ENCODE results near the gene RBMX2. TPM values are rescaled to one million over a fixed set of nuclear protein-coding genes. Genes with fewer than 3 reads are reported as not detected.

RBMX2 gene
- total and polyA plus RNA-seq, 2 of the 4 experiments (the other 2 are of a cell fraction), result 8.8 to 11.4 TPM

DNA sequence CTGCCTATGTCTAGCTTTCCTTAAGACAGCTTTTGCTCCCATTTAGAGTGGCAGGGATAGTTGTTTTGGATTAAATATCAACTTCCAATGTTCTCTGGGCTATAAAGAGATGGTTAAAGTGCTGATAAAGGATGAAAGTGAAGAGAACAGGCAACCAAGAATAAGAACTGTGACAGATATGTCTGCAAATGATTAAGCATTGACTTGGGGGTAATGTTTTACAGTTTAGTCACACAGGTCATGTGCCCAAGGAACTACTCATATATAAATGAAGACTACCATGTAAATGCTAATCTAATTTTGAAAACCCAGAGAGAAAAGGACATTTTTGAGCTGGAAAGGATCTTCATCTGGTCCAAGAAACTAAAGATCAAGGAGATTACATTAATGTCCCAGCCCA, 42.1 kb downstream of the RBMX2 start:
- Histone ChIP-seq H2BK120ac (ENCODE audit: low read depth, low read length) (no peak overlapping the region), H2AFZ (replicated peaks; ENCODE audit: low read length, poor library complexity) (no peak overlapping the region), H3K79me1 (ENCODE audit: low read depth in 1 of 2, low read length in 2 of 2) (no peaks in the 10 kb centered on the region), H3K14ac (replicated peaks; ENCODE audit: low read depth, low read length) (no peak overlapping the region), H3K23ac (ENCODE audit: low read depth, low read length) (no peak overlapping the region), H3K4me1 (ENCODE audit: control insufficient read depth, insufficient read depth, low read length) (no peaks in the 10 kb centered on the region), H3K18ac (ENCODE audit: low read depth, low read length) (no peak overlapping the region), H3K4me3 (ENCODE audit: insufficient read depth, low read depth, low read length) (no peak overlapping the region), H2AK5ac (ENCODE audit: low read depth, low read length) (no peak overlapping the region), H3K9me1 (ENCODE audit: insufficient read depth, low read length) (no peaks in the 10 kb centered on the region), H4K20me1 (ENCODE audit: insufficient read depth, low read length) (no peaks in the 10 kb centered on the region), H3K36me3 (ENCODE audit: control insufficient read depth, insufficient read depth, low read length) (no peaks in the 10 kb centered on the region), H4K8ac (ENCODE audit: low read depth in 2 of 2, low read length in 2 of 2) (no peak overlapping the region), H2AK9ac (replicated peaks; ENCODE audit: low read depth, low read length, poor library complexity) (no peak overlapping the region), H3K4ac (ENCODE audit: low read depth, low read length) (no peak overlapping the region), H2BK5ac (ENCODE audit: low read depth, low read length, poor library complexity, severe bottlenecking) (no peak overlapping the region), H3K27ac (ENCODE audit: insufficient read depth, low read length) (no peak overlapping the region), H3K4me2 (ENCODE audit: low read depth, low read length) (no peak overlapping the region), H2BK20ac (ENCODE audit: low read depth, low read length) (no peak overlapping the region), H4K5ac (ENCODE audit: low read depth, low read length) (no peak overlapping the region), H3K9ac (ENCODE audit: low read depth, low read length) (no peak overlapping the region), H3K56ac (ENCODE audit: extremely low read depth, insufficient read depth, low read length) (no peak overlapping the region), H3K27me3 (ENCODE audit: control insufficient read depth, insufficient read depth, low read length) (no peaks in the 10 kb centered on the region), H2BK15ac (ENCODE audit: low read depth, low read length) (no peak overlapping the region), H3K9me3 (ENCODE audit: control insufficient read depth, insufficient read depth, low read length) (no peaks in the 10 kb centered on the region), H4K91ac (ENCODE audit: insufficient read depth, low read depth, low read length) (no peak overlapping the region)
- ChIA-PET CTCF (interaction anchor here (0.8 kb wide), 1 partner anchor 22 kb away, joined by 3 read pairs; no protein-coding TSS in a partner anchor), POLR2A (ENCODE audit: unreplicated experiment) (no interaction called here)
- dilution Hi-C loops (cut with HindIII; ENCODE audit: low sequenced_read_pairs, unreplicated experiment), result no loop called here
- ATAC-seq (ENCODE audit: low read depth) (no peak), DNase-seq (no peak)
- TF ChIP-seq, protein P1, sequence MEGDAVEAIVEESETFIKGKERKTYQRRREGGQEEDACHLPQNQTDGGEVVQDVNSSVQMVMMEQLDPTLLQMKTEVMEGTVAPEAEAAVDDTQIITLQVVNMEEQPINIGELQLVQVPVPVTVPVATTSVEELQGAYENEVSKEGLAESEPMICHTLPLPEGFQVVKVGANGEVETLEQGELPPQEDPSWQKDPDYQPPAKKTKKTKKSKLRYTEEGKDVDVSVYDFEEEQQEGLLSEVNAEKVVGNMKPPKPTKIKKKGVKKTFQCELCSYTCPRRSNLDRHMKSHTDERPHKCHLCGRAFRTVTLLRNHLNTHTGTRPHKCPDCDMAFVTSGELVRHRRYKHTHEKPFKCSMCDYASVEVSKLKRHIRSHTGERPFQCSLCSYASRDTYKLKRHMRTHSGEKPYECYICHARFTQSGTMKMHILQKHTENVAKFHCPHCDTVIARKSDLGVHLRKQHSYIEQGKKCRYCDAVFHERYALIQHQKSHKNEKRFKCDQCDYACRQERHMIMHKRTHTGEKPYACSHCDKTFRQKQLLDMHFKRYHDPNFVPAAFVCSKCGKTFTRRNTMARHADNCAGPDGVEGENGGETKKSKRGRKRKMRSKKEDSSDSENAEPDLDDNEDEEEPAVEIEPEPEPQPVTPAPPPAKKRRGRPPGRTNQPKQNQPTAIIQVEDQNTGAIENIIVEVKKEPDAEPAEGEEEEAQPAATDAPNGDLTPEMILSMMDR (conservative IDR thresholded peaks at IDR 0.05; ENCODE audit: low read depth, low read length), result no peak
- TF ChIP-seq RCOR1 (IDR thresholded peaks at IDR 0.05; ENCODE audit: insufficient replicate concordance, low read length) (no peak), NFE2L2 (IDR thresholded peaks at IDR 0.05; ENCODE audit: low read depth, low read length) (no peak), MXI1 (IDR thresholded peaks at IDR 0.05; ENCODE audit: borderline replicate concordance, low read depth, low read length) (no peak), SMC3 (IDR thresholded peaks at IDR 0.05; ENCODE audit: low read depth, low read length) (no peak), MAZ (IDR thresholded peaks at IDR 0.05; ENCODE audit: borderline replicate concordance, low read depth, low read length) (no peak)
- no TSS peak for BruUV-seq (replicated peaks)
- in situ Hi-C loops (cut with MboI; ENCODE audit: low sequenced_read_pairs), result no loop called here
- intact Hi-C loops (cut with micrococcal nuclease), result no loop called here
